GM18526 (cell line): Measurements from ENCODE around the gene ZNF410.

Experiments
- POLR2A ChIP-seq: IDR thresholded peaks from 3 replicates; pipeline ENCODE4 v1.6.1; 2011; ENCODE audit not compliant: insufficient read length; ENCODE audit errors: extremely low read depth

Gene ZNF410

GRCh38 chr14:73886449-73887317, at the start of gene ZNF410:
ZNF410 (plus strand) TSS chr14:73886859; CDS start chr14:73892176, 5,317 bp downstream.
- peak; percentile 85 for TF ChIP-seq POLR2A

- no peak for TF ChIP-seq POLR2A
Measured at GRCh38 chr14:73842201-73842600, 44.5 kb upstream of the ZNF410 start.

- no peak for TF ChIP-seq POLR2A
Measured at GRCh38 chr14:73842851-73843250, 43.8 kb upstream of the ZNF410 start.

GRCh38 chr14:73843296-73843695, 43.4 kb upstream of the ZNF410 start:
- TF ChIP-seq POLR2A: no peak

- no peak for TF ChIP-seq POLR2A
Measured at GRCh38 chr14:73846947-73847346, 39.7 kb upstream of the ZNF410 start.

- no peak for TF ChIP-seq POLR2A
Measured at GRCh38 chr14:73851000-73851399, 35.7 kb upstream of the ZNF410 start.

GRCh38 chr14:73851567-73852382, 34.9 kb upstream of the ZNF410 start, which contains the start of gene PTGR2:
PTGR2 (plus strand) TSS chr14:73851831; CDS start chr14:73858863, 7,032 bp downstream.
- peak; percentile 71 for TF ChIP-seq POLR2A

- no peak for TF ChIP-seq POLR2A
Measured at GRCh38 chr14:73859145-73859544, 27.5 kb upstream of the ZNF410 start.

GRCh38 chr14:73861073-73861472, 25.6 kb upstream of the ZNF410 start:
- TF ChIP-seq POLR2A: no peak

GRCh38 chr14:73862480-73862879, 24.2 kb upstream of the ZNF410 start:
- no peak for TF ChIP-seq POLR2A

GRCh38 chr14:73863209-73863608, 23.4 kb upstream of the ZNF410 start:
- no peak for TF ChIP-seq POLR2A

GRCh38 chr14:73865534-73866113, 21.0 kb upstream of the ZNF410 start:
- TF ChIP-seq POLR2A: no peak

GRCh38 chr14:73870525-73871235, 16.0 kb upstream of the ZNF410 start:
- TF ChIP-seq POLR2A: no peak

GRCh38 chr14:73873660-73874059, 13.0 kb upstream of the ZNF410 start:
- no peak for TF ChIP-seq POLR2A

GRCh38 chr14:73877790-73878189, 8.9 kb upstream of the ZNF410 start:
- no peak for TF ChIP-seq POLR2A

- no peak for TF ChIP-seq POLR2A
Measured at GRCh38 chr14:73878436-73878835, 8.2 kb upstream of the ZNF410 start.

GRCh38 chr14:73879027-73879426, 7.6 kb upstream of the ZNF410 start:
- no peak for TF ChIP-seq POLR2A
